Measurements from ENCODE around the gene ZNF318. TPM values are rescaled to one million over a fixed set of nuclear protein-coding genes. Genes with fewer than 3 reads are reported as not detected.

ZNF318 gene
- total RNA-seq, 1 experiment from 2014 or later: 23.8 TPM

DNA sequence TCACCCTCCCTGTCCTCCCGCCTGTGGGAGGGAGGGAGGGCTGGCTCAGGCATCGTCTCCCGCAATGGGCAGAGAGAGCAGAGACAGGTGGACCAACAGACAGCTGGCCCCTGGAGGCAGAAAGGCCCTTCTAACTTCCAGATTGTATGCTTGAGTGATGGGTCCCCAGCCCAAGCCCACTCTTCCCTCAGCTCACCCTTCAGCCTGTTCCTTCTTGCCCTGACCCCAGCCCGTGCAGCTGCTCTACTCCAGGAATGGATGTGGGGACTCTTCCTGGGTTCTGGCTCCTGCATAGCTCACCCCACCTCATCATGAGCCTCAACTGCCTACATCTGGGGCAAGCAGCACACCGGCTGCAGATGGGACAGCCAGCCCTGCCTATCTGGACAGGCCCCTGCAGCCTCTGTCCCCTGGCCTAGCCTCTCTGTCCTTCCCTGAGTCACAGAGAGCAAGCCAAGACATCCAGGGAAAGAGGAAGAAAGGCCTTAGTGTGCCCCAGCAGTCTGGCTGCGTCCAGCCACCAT, 82.9 kb downstream of the ZNF318 start:
- TF ChIP-seq, protein P1, sequence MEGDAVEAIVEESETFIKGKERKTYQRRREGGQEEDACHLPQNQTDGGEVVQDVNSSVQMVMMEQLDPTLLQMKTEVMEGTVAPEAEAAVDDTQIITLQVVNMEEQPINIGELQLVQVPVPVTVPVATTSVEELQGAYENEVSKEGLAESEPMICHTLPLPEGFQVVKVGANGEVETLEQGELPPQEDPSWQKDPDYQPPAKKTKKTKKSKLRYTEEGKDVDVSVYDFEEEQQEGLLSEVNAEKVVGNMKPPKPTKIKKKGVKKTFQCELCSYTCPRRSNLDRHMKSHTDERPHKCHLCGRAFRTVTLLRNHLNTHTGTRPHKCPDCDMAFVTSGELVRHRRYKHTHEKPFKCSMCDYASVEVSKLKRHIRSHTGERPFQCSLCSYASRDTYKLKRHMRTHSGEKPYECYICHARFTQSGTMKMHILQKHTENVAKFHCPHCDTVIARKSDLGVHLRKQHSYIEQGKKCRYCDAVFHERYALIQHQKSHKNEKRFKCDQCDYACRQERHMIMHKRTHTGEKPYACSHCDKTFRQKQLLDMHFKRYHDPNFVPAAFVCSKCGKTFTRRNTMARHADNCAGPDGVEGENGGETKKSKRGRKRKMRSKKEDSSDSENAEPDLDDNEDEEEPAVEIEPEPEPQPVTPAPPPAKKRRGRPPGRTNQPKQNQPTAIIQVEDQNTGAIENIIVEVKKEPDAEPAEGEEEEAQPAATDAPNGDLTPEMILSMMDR (conservative IDR thresholded peaks at IDR 0.05; ENCODE audit: low read depth, low read length): no peak
- no peak for TF ChIP-seq EZH2 (IDR thresholded peaks at IDR 0.05; ENCODE audit: borderline replicate concordance, low read depth, low read length, poor library complexity, severe bottlenecking)
- Histone ChIP-seq H3K4me3 (ENCODE audit: low read depth, low read length, poor library complexity, severe bottlenecking) (no peak overlapping the region), H3K9me3 (ENCODE audit: low read depth, low read length, poor library complexity, severe bottlenecking) (no peaks in the 10 kb centered on the region), H3K27ac (ENCODE audit: low read depth, low read length, poor library complexity, severe bottlenecking) (no peak overlapping the region), H3K36me3 (ENCODE audit: insufficient read depth, low read length, poor library complexity, severe bottlenecking) (no peaks in the 10 kb centered on the region), H3K4me1 (ENCODE audit: insufficient read depth, low read length, poor library complexity, severe bottlenecking) (no peaks in the 10 kb centered on the region), H3K27me3 (replicated peaks; ENCODE audit: insufficient read depth, low read depth, low read length, poor library complexity) (peaks cover 10% of the 10 kb centered on the region)
- no TSS peak for BruUV-seq (replicated peaks)
- intact Hi-C loops (cut with micrococcal nuclease; ENCODE audit: unreplicated experiment): no loop called here
- CTCF ChIA-PET: interaction anchor here (0.6 kb wide), 1 partner anchor 356 kb away, joined by 4 read pairs; no protein-coding TSS in a partner anchor
- DNase-seq (ENCODE audit: low spot score): no peak
- POLR2A ChIA-PET (ENCODE audit: low non-redundant PET): no interaction called here

Other genes starting within 250 kb of the ZNF318 start
- gene SRF, start 198.4 kb downstream of the ZNF318 start, total RNA-seq (2021): 28.7 and 33.2 TPM in 2 replicates
- gene CUL9, start 187.5 kb downstream of the ZNF318 start, total RNA-seq (2021): 38.7 and 50.7 TPM in 2 replicates
- gene DNPH1, start 140.2 kb downstream of the ZNF318 start, total RNA-seq (2021): 55.1 and 69.4 TPM in 2 replicates
- not detected in 2 replicates for gene TTBK1, start 126.2 kb downstream of the ZNF318 start, total RNA-seq (2021)
- not detected in 2 replicates for gene SLC22A7, start 71.4 kb downstream of the ZNF318 start, total RNA-seq (2021)
- gene CRIP3, start 60.8 kb downstream of the ZNF318 start, total RNA-seq (2021): 2.4 TPM in 2 replicates
- 37.5 and 46.4 TPM in 2 replicates for gene ABCC10, start 57.9 kb upstream of the ZNF318 start, total RNA-seq (2021)
- gene DLK2, start 85.9 kb upstream of the ZNF318 start, total RNA-seq (2021): 0.37 and 0.67 TPM in 2 replicates
- gene TJAP1, start 107.9 kb upstream of the ZNF318 start, total RNA-seq (2021): 39.1 and 46.0 TPM in 2 replicates
- 0.58 and 0.94 TPM in 2 replicates for gene LRRC73, start 140.7 kb upstream of the ZNF318 start, total RNA-seq (2021)
- gene YIPF3, start 147.3 kb upstream of the ZNF318 start, total RNA-seq (2021): 75.1 and 84.2 TPM in 2 replicates
- gene POLR1C, start 147.4 kb upstream of the ZNF318 start, total RNA-seq (2021): 64.1 and 75.4 TPM in 2 replicates
- 109 and 111 TPM in 2 replicates for gene XPO5, start 206.4 kb upstream of the ZNF318 start, total RNA-seq (2021)
- 20.0 and 24.9 TPM in 2 replicates for gene POLH, start 206.5 kb upstream of the ZNF318 start, total RNA-seq (2021)

All from A673 (cell line).